ENCODE results near the gene SMARCC1.

- TF ChIP-seq IKZF3 (tag by site-specific recombination; IDR thresholded peaks at IDR 0.05), result no peak
- TF ChIP-seq CTCF (tag by site-specific recombination; IDR thresholded peaks at IDR 0.05), result no peak
- TF ChIP-seq ZNF184 (tag by site-specific recombination; IDR thresholded peaks at IDR 0.05), result no peak
- TF ChIP-seq ZNF518A (tag by site-specific recombination; conservative IDR thresholded peaks at IDR 0.05; ENCODE audit: low read depth), result no peak
- no peak for TF ChIP-seq ZNF221 (tag by site-specific recombination; IDR thresholded peaks at IDR 0.05; ENCODE audit: borderline replicate concordance)
- TF ChIP-seq PRDM1 (tag by site-specific recombination; IDR thresholded peaks at IDR 0.05), result no peak
- TF ChIP-seq ZNF501 (tag by site-specific recombination; IDR thresholded peaks at IDR 0.05), result no peak
- no peak for TF ChIP-seq ZNF292 (tag by site-specific recombination; IDR thresholded peaks at IDR 0.05; ENCODE audit: borderline replicate concordance, low read depth)
These were observed 201.2 kb downstream of the SMARCC1 start for GRCh38 chr3:47580481-47580880.
